ENCODE results near the gene CLDN25.
A peak's percentile ranks its signal among the peaks of the same experiment; 100 is the strongest.
"Not testable (repeated sequence)": the region's sequence is repeated elsewhere in the genome, so short reads cannot be mapped to it uniquely, and the experiment has no call there.

The CLDN25 gene

GRCh38 chr11:113781682-113782081 lies 2.1 kb downstream of the CLDN25 start:
- Mint-ChIP-seq H3K36me3 (no peaks in the 10 kb centered on the region), H3K27ac (no peak overlapping the region), H3K4me1 (no peaks in the 10 kb centered on the region), H3K4me3 (no peak overlapping the region), H3K27me3 (peaks cover 34% of the 10 kb centered on the region), H3K9me3 (no peaks in the 10 kb centered on the region)
- CTCF ChIA-PET, result interaction anchor here (1.0 kb wide), 1 partner anchor 15 kb away, joined by 5 read pairs; no protein-coding TSS in a partner anchor
- DNase-seq, result no peak

- H3K27me3 Mint-ChIP-seq, result peaks cover 34% of the 10 kb centered on the region
- H3K4me3 Mint-ChIP-seq, result no peak overlapping the region
- CTCF ChIA-PET, result interaction anchor here (1.0 kb wide), 1 partner anchor 15 kb away, joined by 5 read pairs; no protein-coding TSS in a partner anchor
Observed at GRCh38 chr11:113782134-113782533, 2.5 kb downstream of the CLDN25 start.

GRCh38 chr11:113789016-113789415 lies 9.4 kb downstream of the CLDN25 start:
- DNase-seq, H3K4me1 Mint-ChIP-seq, H3K27ac Mint-ChIP-seq, H3K36me3 Mint-ChIP-seq, CTCF ChIA-PET, H3K9me3 Mint-ChIP-seq, H3K4me3 Mint-ChIP-seq: not testable (repeated sequence)
- peaks cover 14% of the 10 kb centered on the region for H3K27me3 Mint-ChIP-seq

More at GRCh38 chr11:113782134-113782533, 2.5 kb downstream of the CLDN25 start:
- DNase-seq, result no peak
- Mint-ChIP-seq H3K9me3 (no peaks in the 10 kb centered on the region), H3K36me3 (no peaks in the 10 kb centered on the region), H3K4me1 (no peaks in the 10 kb centered on the region), H3K27ac (no peak overlapping the region)

GRCh38 chr11:113789675-113790320 lies 10.2 kb downstream of the CLDN25 start:
- CTCF ChIA-PET, result no interaction called here

GRCh38 chr11:113796663-113797259 lies 17.2 kb downstream of the CLDN25 start:
- Mint-ChIP-seq H3K4me1 (no peaks in the 10 kb centered on the region), H3K27me3 (no peaks in the 10 kb centered on the region), H3K9me3 (no peaks in the 10 kb centered on the region), H3K36me3 (peaks cover 24% of the 10 kb centered on the region), H3K27ac (no peak overlapping the region), H3K4me3 (no peak overlapping the region)
- CTCF ChIA-PET, result interaction anchor here (0.8 to 3.1 kb wide), 9 partner anchors 9 to 962 kb away, joined by 3 to 13 read pairs (median 5); no protein-coding TSS in a partner anchor
- DNase-seq, result no peak

More at GRCh38 chr11:113789675-113790320, 10.2 kb downstream of the CLDN25 start:
- Mint-ChIP-seq H3K4me1 (no peaks in the 10 kb centered on the region), H3K36me3 (no peaks in the 10 kb centered on the region), H3K4me3 (no peak overlapping the region), H3K27me3 (peaks cover 14% of the 10 kb centered on the region), H3K27ac (no peak overlapping the region), H3K9me3 (no peaks in the 10 kb centered on the region)
- no peak for DNase-seq

GRCh38 chr11:113802621-113803020 lies 23.0 kb downstream of the CLDN25 start:
- no peaks in the 10 kb centered on the region for H3K4me1 Mint-ChIP-seq
- H3K27me3 Mint-ChIP-seq, result no peaks in the 10 kb centered on the region
- H3K27ac Mint-ChIP-seq, result no peak overlapping the region
- peaks cover 53% of the 10 kb centered on the region for H3K36me3 Mint-ChIP-seq
- CTCF ChIA-PET, result interaction anchor here (1.7 kb wide), 1 partner anchor 460 kb away, joined by 4 read pairs; no protein-coding TSS in a partner anchor
- no peak overlapping the region for H3K4me3 Mint-ChIP-seq
- no peaks in the 10 kb centered on the region for H3K9me3 Mint-ChIP-seq
- no peak for DNase-seq

GRCh38 chr11:113805640-113806039 lies 26.0 kb downstream of the CLDN25 start:
- Mint-ChIP-seq H3K4me1 (no peaks in the 10 kb centered on the region), H3K9me3 (no peaks in the 10 kb centered on the region), H3K36me3 (peaks cover 48% of the 10 kb centered on the region), H3K4me3 (no peak overlapping the region), H3K27ac (no peak overlapping the region), H3K27me3 (no peaks in the 10 kb centered on the region)
- CTCF ChIA-PET, result interaction anchor here (0.6 to 2.4 kb wide), 5 partner anchors 9 to 457 kb away, joined by 3 to 11 read pairs (median 9); no protein-coding TSS in a partner anchor
- DNase-seq, result no peak

- DNase-seq, result peak; percentile 29
- H3K27me3 Mint-ChIP-seq, result no peaks in the 10 kb centered on the region
- H3K4me3 Mint-ChIP-seq, result no peak overlapping the region
- no peaks in the 10 kb centered on the region for H3K4me1 Mint-ChIP-seq
- H3K27ac Mint-ChIP-seq, result peak overlapping the region; percentile 72
- no peaks in the 10 kb centered on the region for H3K9me3 Mint-ChIP-seq
- peaks cover 45% of the 10 kb centered on the region for H3K36me3 Mint-ChIP-seq
- CTCF ChIA-PET, result interaction anchor here (0.8 to 2.4 kb wide), 6 partner anchors 10 to 456 kb away, joined by 3 to 11 read pairs (median 8); no protein-coding TSS in a partner anchor
Observed at GRCh38 chr11:113806406-113806805, 26.8 kb downstream of the CLDN25 start.

- Mint-ChIP-seq H3K27me3 (no peaks in the 10 kb centered on the region), H3K4me1 (no peaks in the 10 kb centered on the region), H3K27ac (no peak overlapping the region), H3K4me3 (no peak overlapping the region), H3K9me3 (no peaks in the 10 kb centered on the region), H3K36me3 (peaks cover 42% of the 10 kb centered on the region)
- DNase-seq, result no peak
- CTCF ChIA-PET, result no interaction called here
Observed at GRCh38 chr11:113808931-113809330, 29.3 kb downstream of the CLDN25 start.

GRCh38 chr11:113814181-113814580 lies 34.6 kb downstream of the CLDN25 start:
- no peak overlapping the region for H3K27ac Mint-ChIP-seq
- CTCF ChIA-PET, result no interaction called here
- peaks cover 27% of the 10 kb centered on the region for H3K36me3 Mint-ChIP-seq
- DNase-seq, result no peak
- no peaks in the 10 kb centered on the region for H3K4me1 Mint-ChIP-seq
- H3K27me3 Mint-ChIP-seq, result no peaks in the 10 kb centered on the region
- H3K9me3 Mint-ChIP-seq, result no peaks in the 10 kb centered on the region
- H3K4me3 Mint-ChIP-seq, result no peak overlapping the region

- no peaks in the 10 kb centered on the region for H3K4me1 Mint-ChIP-seq
- H3K27me3 Mint-ChIP-seq, result no peaks in the 10 kb centered on the region
- no peak overlapping the region for H3K4me3 Mint-ChIP-seq
- H3K27ac Mint-ChIP-seq, result no peak overlapping the region
- DNase-seq, result no peak
- CTCF ChIA-PET, result no interaction called here
- H3K9me3 Mint-ChIP-seq, result no peaks in the 10 kb centered on the region
- peaks cover 32% of the 10 kb centered on the region for H3K36me3 Mint-ChIP-seq
Observed at GRCh38 chr11:113817162-113817561, 37.6 kb downstream of the CLDN25 start.

- Mint-ChIP-seq H3K9me3 (no peaks in the 10 kb centered on the region), H3K27ac (no peak overlapping the region), H3K36me3 (peaks cover 31% of the 10 kb centered on the region), H3K27me3 (no peaks in the 10 kb centered on the region), H3K4me1 (no peaks in the 10 kb centered on the region), H3K4me3 (no peak overlapping the region)
- CTCF ChIA-PET, result no interaction called here
- no peak for DNase-seq
Observed at GRCh38 chr11:113817626-113818025, 38.0 kb downstream of the CLDN25 start.

- H3K27me3 Mint-ChIP-seq, result no peaks in the 10 kb centered on the region
- H3K27ac Mint-ChIP-seq, result no peak overlapping the region
- no peak overlapping the region for H3K4me3 Mint-ChIP-seq
- no peak for DNase-seq
- no peaks in the 10 kb centered on the region for H3K9me3 Mint-ChIP-seq
- no peaks in the 10 kb centered on the region for H3K4me1 Mint-ChIP-seq
- H3K36me3 Mint-ChIP-seq, result peaks cover 30% of the 10 kb centered on the region
- CTCF ChIA-PET, result no interaction called here
Observed at GRCh38 chr11:113818426-113818825, 38.8 kb downstream of the CLDN25 start.

- peaks cover 2% of the 10 kb centered on the region for H3K4me1 Mint-ChIP-seq
- DNase-seq, result no peak
- H3K27ac Mint-ChIP-seq, result no peak overlapping the region
- peaks cover 43% of the 10 kb centered on the region for H3K36me3 Mint-ChIP-seq
- H3K4me3 Mint-ChIP-seq, result no peak overlapping the region
- H3K9me3 Mint-ChIP-seq, result no peaks in the 10 kb centered on the region
- CTCF ChIA-PET, result no interaction called here
- no peaks in the 10 kb centered on the region for H3K27me3 Mint-ChIP-seq
Observed at GRCh38 chr11:113827477-113827876, 47.9 kb downstream of the CLDN25 start.

GRCh38 chr11:113828191-113828590 lies 48.6 kb downstream of the CLDN25 start:
- H3K4me3 Mint-ChIP-seq, result no peak overlapping the region
- no peaks in the 10 kb centered on the region for H3K27me3 Mint-ChIP-seq
- H3K36me3 Mint-ChIP-seq, result peaks cover 38% of the 10 kb centered on the region
- CTCF ChIA-PET, result no interaction called here
- no peak for DNase-seq
- peaks cover 2% of the 10 kb centered on the region for H3K4me1 Mint-ChIP-seq
- H3K9me3 Mint-ChIP-seq, result no peaks in the 10 kb centered on the region
- H3K27ac Mint-ChIP-seq, result no peak overlapping the region
